Activated naive CD8-positive, alpha-beta T cell treated with anti-CD3 and anti-CD28 coated beads, Interleukin-2, amount 50 U/mL, for 24 hours (primary cell): ENCODE measurements around the gene RAPGEF5.

ENCODE experiments used
- ATAC-seq: fragments of 150-1000 bp; cut with Tn5 transposase; one replicate; pipeline ENCODE4 v1.10.0; 2021
- DNase-seq: peaks from one replicate; pipeline ENCODE4 v3.0.0; 2021
- H3K27ac Mint-ChIP-seq: one replicate; pipeline ENCODE4 v1.8.0; 2021; ENCODE audit warnings: mild to moderate bottlenecking, mixed read lengths
- H3K27me3 Mint-ChIP-seq: one replicate; pipeline ENCODE4 v1.8.0; 2021; ENCODE audit warnings: mixed read lengths
- H3K36me3 Mint-ChIP-seq: one replicate; pipeline ENCODE4 v1.8.0; 2021; ENCODE audit warnings: low read depth, mixed read lengths
- H3K4me1 Mint-ChIP-seq: one replicate; pipeline ENCODE4 v1.8.0; 2021; ENCODE audit warnings: mixed read lengths
- H3K4me3 Mint-ChIP-seq: one replicate; pipeline ENCODE4 v1.8.0; 2021; ENCODE audit warnings: mild to moderate bottlenecking, moderate library complexity, mixed read lengths
- H3K9me3 Mint-ChIP-seq: one replicate; pipeline ENCODE4 v1.8.0; 2021; ENCODE audit warnings: mixed read lengths

RAPGEF5 gene

DNA sequence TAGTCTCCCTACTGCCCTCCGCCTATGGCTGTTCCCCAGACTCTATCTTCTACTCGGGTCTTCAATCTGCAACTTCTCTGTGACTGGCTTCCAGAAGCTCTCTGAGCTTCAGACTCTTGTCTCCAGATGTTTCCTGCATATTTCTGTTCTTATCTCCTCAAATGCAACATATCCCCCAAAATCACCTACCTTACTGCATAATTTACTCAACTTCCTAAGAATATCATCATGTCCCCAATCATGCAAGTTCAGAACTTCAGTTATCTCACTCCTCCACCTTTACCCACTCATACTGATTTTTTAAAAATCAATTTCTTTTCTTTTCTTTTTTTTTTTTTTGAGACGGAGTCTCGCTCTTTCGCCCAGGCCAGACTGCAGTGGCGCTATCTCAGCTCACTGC lies 68.8 kb downstream of the RAPGEF5 start:
- ATAC-seq (no peak), DNase-seq (no peak)
- Mint-ChIP-seq H3K27me3 (peaks cover 5% of the 10 kb centered on the region), H3K36me3 (no peaks in the 10 kb centered on the region), H3K27ac (no peak overlapping the region), H3K4me1 (peaks cover 10% of the 10 kb centered on the region), H3K4me3 (no peak overlapping the region), H3K9me3 (peaks cover 4% of the 10 kb centered on the region)

DNA sequence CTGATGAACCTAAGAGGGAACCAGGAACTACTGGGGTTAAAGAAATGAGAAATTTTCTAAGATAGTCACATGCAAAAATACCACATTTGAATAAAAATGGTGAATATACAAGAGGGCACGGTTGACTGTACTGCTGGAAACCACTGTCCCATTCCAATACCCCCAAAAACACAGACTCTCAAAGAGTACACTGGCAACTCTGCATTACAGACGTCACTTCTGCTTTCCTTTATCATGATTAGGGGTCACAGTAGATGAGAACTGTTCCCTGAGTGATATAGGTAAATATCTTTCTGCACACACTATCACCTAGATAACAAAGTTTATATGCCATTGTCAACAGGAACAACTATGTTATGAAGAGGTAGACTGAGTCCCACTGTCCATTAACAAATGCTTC lies 69.5 kb downstream of the RAPGEF5 start:
- Mint-ChIP-seq H3K36me3 (no peaks in the 10 kb centered on the region), H3K9me3 (peaks cover 4% of the 10 kb centered on the region), H3K4me3 (no peak overlapping the region), H3K27me3 (peaks cover 5% of the 10 kb centered on the region), H3K27ac (no peak overlapping the region), H3K4me1 (peaks cover 3% of the 10 kb centered on the region)
- no peak for ATAC-seq
- no peak for DNase-seq

DNA sequence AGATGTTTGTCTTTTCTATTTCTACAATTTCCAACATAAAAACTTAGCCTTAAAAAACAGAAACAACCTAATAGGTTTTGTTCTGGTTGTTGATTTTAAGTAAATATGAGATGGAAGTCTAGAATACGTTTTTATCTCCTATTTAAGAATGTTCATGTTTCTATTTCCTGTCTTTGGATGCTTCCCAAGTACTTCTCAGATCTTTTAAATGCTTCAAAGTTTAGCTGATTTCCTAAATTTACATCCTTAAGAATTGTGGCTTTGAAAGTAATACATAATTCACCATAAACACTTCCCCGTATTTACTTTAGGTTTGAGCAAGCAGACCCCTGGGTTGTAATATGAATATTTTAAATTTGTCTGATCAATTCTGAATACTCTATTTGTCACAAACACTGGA lies 70.5 kb downstream of the RAPGEF5 start:
- no peaks in the 10 kb centered on the region for H3K36me3 Mint-ChIP-seq
- DNase-seq (no peak), ATAC-seq (no peak)
- no peak overlapping the region for H3K4me3 Mint-ChIP-seq
- peaks cover 1% of the 10 kb centered on the region for H3K4me1 Mint-ChIP-seq
- peaks cover 10% of the 10 kb centered on the region for H3K27me3 Mint-ChIP-seq
- no peak overlapping the region for H3K27ac Mint-ChIP-seq
- H3K9me3 Mint-ChIP-seq: peaks cover 4% of the 10 kb centered on the region

DNA sequence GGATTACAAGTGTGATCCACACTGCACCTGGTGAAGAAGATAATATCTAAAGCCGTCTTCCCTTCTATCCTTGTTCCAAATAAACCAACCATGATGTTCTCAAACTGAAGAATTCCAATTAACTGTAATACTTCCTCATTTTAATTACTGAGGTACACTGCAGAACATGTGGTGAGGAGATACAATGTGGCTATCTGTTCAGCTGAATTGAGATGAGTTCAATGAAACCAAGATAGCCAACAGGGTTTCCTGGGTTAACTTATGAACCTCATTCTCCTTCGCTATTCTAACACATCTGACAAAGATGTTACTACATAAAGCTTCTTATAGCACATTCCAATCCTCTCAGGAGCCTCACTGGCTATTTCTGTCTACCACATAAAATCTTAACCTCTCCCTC lies 75.5 kb downstream of the RAPGEF5 start:
- no peaks in the 10 kb centered on the region for H3K36me3 Mint-ChIP-seq
- no peaks in the 10 kb centered on the region for H3K4me1 Mint-ChIP-seq
- ATAC-seq: no peak
- H3K27ac Mint-ChIP-seq: no peak overlapping the region
- H3K9me3 Mint-ChIP-seq: no peaks in the 10 kb centered on the region
- DNase-seq: no peak
- no peak overlapping the region for H3K4me3 Mint-ChIP-seq
- H3K27me3 Mint-ChIP-seq: peaks cover 7% of the 10 kb centered on the region

DNA sequence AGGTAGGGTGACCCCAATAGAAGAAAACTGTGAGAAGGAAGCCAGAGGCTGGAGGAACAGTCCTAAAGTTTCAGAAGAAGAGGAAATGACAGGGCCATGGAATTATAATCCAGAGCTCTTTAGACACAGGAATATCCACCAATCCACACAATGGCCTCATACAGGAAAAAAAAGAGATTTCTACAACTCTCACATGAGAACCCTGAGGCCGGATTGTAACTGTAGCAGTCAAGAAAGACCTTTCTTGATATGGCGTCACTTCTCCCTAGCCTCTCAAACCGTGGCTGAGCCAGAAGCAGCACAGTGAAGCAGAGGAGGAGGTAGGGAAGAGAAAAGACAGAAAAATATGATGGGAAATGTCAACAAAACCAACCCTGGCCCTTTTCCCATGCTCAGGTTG lies 76.9 kb downstream of the RAPGEF5 start:
- DNase-seq: no peak
- Mint-ChIP-seq H3K27me3 (peaks cover 7% of the 10 kb centered on the region), H3K36me3 (no peaks in the 10 kb centered on the region), H3K4me1 (no peaks in the 10 kb centered on the region), H3K27ac (no peak overlapping the region), H3K4me3 (no peak overlapping the region), H3K9me3 (no peaks in the 10 kb centered on the region)
- no peak for ATAC-seq

DNA sequence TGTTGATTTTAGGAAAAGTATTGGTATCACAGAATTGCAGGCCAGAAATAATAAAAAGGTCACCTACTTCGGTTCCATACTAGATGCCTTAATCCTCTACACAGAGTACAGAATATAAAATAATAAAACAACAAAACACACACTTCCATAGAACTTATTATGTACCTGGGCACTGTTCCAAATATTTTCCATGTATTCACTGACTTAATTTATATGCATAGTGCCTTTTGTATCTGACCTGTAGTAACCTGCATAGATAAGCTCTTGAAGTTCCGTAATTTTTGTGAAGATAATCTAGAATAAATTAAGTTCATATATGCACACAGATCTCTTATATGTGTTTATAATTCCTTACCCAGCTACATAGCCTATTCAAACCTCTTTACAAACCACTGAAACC lies 78.3 kb downstream of the RAPGEF5 start:
- DNase-seq (no peak), ATAC-seq (no peak)
- H3K9me3 Mint-ChIP-seq: no peaks in the 10 kb centered on the region
- no peaks in the 10 kb centered on the region for H3K36me3 Mint-ChIP-seq
- no peak overlapping the region for H3K4me3 Mint-ChIP-seq
- peaks cover 7% of the 10 kb centered on the region for H3K27me3 Mint-ChIP-seq
- H3K27ac Mint-ChIP-seq: no peak overlapping the region
- no peaks in the 10 kb centered on the region for H3K4me1 Mint-ChIP-seq

DNA sequence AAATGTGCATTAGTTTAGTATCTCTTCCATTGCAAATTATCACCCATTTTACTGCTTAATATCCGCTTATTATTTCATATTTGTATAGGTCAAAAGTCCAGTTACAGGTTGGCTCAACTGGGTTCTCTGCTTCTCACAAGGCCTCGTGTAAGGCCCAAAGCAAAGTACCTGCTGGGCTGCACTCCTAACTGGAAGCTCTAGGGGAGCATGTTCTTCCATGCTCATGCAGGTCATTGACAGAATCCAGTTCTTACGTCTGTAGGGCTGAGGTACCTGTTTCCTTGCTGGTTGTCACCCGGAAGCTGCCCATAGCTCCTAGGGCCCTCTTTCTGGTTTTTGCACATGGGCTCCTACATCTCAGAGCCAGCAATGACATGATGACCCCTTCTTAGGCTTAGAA lies 79.6 kb downstream of the RAPGEF5 start:
- Mint-ChIP-seq H3K9me3 (no peaks in the 10 kb centered on the region), H3K36me3 (no peaks in the 10 kb centered on the region), H3K4me3 (no peak overlapping the region), H3K4me1 (no peaks in the 10 kb centered on the region), H3K27ac (no peak overlapping the region), H3K27me3 (peaks cover 7% of the 10 kb centered on the region)
- DNase-seq (no peak), ATAC-seq (no peak)

DNA sequence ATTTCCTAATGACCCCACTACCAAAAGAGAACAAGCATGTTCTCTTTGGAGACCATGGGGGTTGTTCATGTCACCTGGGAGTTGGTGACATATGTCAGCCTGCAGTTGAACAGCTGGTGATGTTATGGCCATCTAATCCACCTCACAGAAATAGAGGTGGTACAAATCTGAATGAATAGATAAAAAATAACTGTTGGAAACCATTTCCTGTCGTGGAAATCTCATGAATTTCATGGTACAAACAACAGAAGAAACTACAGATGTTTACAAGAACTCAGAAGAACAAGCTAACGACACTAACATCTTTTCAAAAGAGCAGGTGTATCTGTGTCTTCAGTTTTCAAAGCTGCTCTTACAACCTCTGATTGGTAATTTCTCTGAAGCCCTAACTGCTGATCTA lies 81.3 kb downstream of the RAPGEF5 start:
- no peak for ATAC-seq
- Mint-ChIP-seq H3K4me1 (no peaks in the 10 kb centered on the region), H3K9me3 (no peaks in the 10 kb centered on the region), H3K4me3 (no peak overlapping the region), H3K36me3 (no peaks in the 10 kb centered on the region), H3K27me3 (no peaks in the 10 kb centered on the region), H3K27ac (no peak overlapping the region)
- no peak for DNase-seq

DNA sequence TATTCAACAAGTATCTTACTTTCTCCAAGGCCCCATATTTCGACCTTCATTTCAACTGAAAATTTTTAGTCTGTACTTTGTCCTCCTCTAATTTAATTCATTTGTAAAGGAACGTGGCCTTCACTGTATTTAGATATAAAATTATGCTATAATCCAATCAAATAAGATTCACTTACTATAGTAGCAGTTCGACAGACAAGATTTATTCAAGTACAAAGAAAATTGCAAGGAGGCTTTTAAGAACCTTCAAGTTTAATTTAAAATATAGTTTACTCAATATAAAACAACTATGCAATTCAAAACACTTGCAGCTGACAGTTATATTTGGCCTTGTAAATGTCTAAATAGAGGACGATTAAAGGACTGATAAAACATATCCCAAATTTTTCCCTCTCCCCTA lies 85.6 kb downstream of the RAPGEF5 start:
- H3K4me3 Mint-ChIP-seq: no peak overlapping the region
- DNase-seq (no peak), ATAC-seq (no peak)
- no peaks in the 10 kb centered on the region for H3K9me3 Mint-ChIP-seq
- H3K36me3 Mint-ChIP-seq: no peaks in the 10 kb centered on the region
- no peak overlapping the region for H3K27ac Mint-ChIP-seq
- peaks cover 3% of the 10 kb centered on the region for H3K27me3 Mint-ChIP-seq
- H3K4me1 Mint-ChIP-seq: peaks cover 7% of the 10 kb centered on the region

DNA sequence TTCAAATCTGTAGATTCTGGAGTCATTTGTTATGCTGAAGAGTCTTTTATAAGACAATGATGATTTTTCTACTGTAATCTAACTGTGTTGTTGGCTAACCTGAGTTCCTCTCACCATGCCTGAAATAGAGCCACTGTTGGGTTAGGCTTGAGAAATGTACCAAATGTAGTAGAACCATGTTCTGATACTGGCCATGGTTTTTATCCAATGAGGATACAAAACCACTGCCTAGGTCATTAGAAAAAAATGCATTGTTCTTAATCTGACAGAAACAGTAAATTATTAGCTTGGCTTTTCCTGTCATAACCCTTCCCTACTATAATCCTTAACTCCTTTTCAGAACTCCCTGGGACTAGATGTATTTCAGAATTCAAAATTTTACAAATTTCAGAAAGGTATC lies 86.6 kb downstream of the RAPGEF5 start:
- no peaks in the 10 kb centered on the region for H3K36me3 Mint-ChIP-seq
- H3K27me3 Mint-ChIP-seq: peaks cover 3% of the 10 kb centered on the region
- DNase-seq (no peak), ATAC-seq (no peak)
- peaks cover 7% of the 10 kb centered on the region for H3K4me1 Mint-ChIP-seq
- no peaks in the 10 kb centered on the region for H3K9me3 Mint-ChIP-seq
- no peak overlapping the region for H3K27ac Mint-ChIP-seq
- no peak overlapping the region for H3K4me3 Mint-ChIP-seq

DNA sequence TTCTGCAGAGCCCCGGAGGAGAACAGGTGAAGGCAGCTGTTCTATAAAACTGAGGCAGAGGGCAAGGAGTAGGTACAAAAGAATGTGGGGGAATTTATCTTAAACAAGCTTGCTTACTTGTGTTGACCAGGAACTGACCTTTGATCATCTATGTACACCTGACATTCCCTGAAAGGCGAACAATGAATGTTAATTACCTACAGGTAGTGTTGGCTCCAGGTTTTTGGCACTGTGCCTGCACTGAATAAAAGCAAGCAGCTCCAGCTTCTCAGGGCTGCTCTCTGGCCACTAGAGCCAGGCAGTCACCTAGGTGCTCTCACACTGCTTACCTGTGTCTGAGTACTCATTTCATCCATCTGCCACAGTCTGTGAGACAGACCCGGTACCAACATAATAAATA lies 87.0 kb downstream of the RAPGEF5 start:
- Mint-ChIP-seq H3K4me1 (peaks cover 7% of the 10 kb centered on the region), H3K27ac (no peak overlapping the region), H3K27me3 (peaks cover 3% of the 10 kb centered on the region), H3K9me3 (no peaks in the 10 kb centered on the region), H3K4me3 (no peak overlapping the region), H3K36me3 (no peaks in the 10 kb centered on the region)
- ATAC-seq (no peak), DNase-seq (no peak)

DNA sequence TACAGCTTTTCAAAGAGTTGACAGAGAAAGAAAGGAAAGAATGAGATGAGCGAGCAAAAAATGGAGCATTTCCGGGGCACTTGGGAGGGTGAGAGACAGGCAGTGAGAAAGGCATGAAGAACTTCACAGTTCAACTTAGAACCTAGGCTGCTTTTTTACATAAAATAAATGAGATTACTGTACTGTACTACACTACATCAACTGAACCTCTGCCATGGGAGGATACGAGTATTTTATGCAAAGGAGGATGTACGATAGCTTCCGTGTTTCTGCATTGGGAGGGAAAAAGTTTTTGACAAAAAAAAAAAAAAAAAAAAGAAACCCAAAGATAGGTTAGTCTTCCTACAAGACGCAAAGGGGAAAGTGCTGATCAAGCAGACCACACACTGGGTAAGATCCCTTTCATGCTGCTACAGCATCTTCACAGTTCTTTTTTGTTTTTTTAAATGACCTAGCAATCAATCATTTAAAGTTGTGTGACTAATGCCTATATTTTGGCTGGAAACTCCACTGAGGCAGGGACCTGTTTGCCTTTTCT lies 88.0 kb downstream of the RAPGEF5 start:
- Mint-ChIP-seq H3K36me3 (no peaks in the 10 kb centered on the region), H3K9me3 (no peaks in the 10 kb centered on the region), H3K4me3 (peak overlapping the region; percentile 23), H3K27ac (no peak overlapping the region), H3K4me1 (peaks cover 7% of the 10 kb centered on the region), H3K27me3 (peaks cover 3% of the 10 kb centered on the region)
- DNase-seq: no peak
- ATAC-seq: no peak

DNA sequence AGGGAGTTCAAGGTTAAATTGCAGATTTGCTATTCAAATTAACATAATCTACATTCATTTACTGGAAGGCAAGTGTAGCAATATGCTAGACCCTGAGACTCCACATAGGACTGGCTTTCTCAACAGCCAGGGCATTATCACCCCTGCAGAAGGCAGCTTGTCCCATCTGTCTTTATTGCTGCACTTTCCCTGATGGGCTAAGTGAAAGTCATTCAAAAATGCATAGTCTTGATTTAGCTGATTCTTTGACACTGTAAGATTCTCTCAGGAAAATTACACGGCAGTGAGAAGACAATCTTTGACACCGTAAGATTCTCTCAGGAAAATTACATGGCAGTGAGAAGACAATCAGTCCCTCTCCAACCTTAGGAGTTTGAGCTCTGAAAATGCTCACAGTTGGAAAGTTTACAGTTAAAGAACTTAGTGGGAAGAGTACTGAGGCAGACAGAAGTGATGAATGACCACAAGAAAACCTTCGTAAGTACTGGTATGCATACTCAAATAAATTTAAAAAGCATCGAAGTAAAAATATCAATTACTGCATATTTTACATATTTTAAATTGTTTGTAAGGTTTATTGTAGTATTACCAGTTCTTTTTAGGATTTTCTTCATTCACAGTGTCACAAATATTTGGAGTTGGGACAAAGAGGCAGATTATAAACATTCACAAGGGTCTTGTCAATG lies 88.9 kb downstream of the RAPGEF5 start:
- Mint-ChIP-seq H3K9me3 (no peaks in the 10 kb centered on the region), H3K27me3 (peaks cover 3% of the 10 kb centered on the region), H3K27ac (no peak overlapping the region), H3K36me3 (no peaks in the 10 kb centered on the region), H3K4me1 (peaks cover 7% of the 10 kb centered on the region), H3K4me3 (no peak overlapping the region)
- ATAC-seq: no peak
- no peak for DNase-seq

DNA sequence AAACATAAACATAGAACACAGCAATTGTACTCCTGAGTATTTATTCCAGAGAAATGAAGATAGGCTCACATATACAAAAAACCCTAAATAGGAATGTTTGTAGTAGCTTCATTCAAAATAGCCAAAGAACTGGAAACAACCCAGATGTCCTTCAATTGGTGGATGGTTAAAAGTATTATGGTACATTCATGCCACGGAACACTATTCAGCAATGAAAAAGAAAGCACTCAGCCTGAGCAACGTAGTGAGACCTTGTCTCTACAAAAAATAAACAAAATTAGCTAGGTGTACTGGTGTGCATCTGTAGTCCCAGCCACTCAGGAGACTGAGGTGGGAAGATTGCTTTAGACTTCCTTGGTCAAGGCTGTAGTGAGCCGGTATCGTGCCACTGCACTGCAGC lies 94.4 kb downstream of the RAPGEF5 start:
- H3K4me1 Mint-ChIP-seq: no peaks in the 10 kb centered on the region
- DNase-seq: no peak
- H3K36me3 Mint-ChIP-seq: no peaks in the 10 kb centered on the region
- H3K9me3 Mint-ChIP-seq: no peaks in the 10 kb centered on the region
- no peaks in the 10 kb centered on the region for H3K27me3 Mint-ChIP-seq
- H3K27ac Mint-ChIP-seq: no peak overlapping the region
- no peak for ATAC-seq
- no peak overlapping the region for H3K4me3 Mint-ChIP-seq

DNA sequence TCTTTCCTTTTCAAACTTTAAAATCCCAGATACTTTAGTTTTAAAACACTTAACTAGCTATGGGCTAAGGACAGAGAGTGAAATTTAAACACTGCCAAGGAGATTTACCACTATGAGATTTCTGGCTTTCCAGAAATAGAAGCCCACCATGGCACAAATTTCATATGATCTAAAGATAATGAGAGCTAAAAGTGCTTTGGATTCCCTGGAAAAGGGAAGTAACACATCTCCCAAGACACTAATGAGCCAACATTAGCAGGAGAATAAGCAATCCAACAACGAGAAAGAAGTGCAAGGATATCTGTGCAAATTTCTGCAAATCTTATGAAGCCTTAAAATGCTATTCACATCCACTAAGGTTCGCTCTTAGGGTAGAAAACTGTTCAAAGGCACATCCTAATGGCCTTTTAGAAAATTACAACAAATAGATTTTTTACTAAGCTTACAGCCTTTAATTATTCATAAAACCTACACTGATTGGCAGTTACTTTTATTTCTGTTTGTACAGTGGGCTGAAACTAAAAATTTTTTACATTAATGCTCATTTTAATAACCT lies 100.3 kb downstream of the RAPGEF5 start:
- Mint-ChIP-seq H3K27ac (no peak overlapping the region), H3K9me3 (no peaks in the 10 kb centered on the region), H3K36me3 (no peaks in the 10 kb centered on the region), H3K4me1 (peaks cover 9% of the 10 kb centered on the region), H3K4me3 (no peak overlapping the region), H3K27me3 (peaks cover 3% of the 10 kb centered on the region)
- no peak for ATAC-seq
- no peak for DNase-seq
